22Rv1 (cell line): Measurements from ENCODE around the gene GLRX2.

Source experiments
- CTCF ChIP-seq: fragments of 450-650 bp; IDR thresholded peaks from 2 replicates; pipeline ENCODE4 v1.5.1; 2017; ENCODE audit warnings: mild to moderate bottlenecking
- ZFX ChIP-seq: fragments of 450-650 bp; IDR thresholded peaks from 2 replicates; pipeline ENCODE4 v1.6.1; 2017; ENCODE audit warnings: antibody characterized with exemption, borderline replicate concordance

- TF ChIP-seq CTCF = no peak
- TF ChIP-seq ZFX = no peak
Observed at GRCh38 chr1:193065954-193066353, 39.3 kb downstream of the GLRX2 start.
